Uterus (tissue), 4 donors: ENCODE measurements around the gene ZNF48. TPM values are rescaled to one million over a fixed set of nuclear protein-coding genes. Genes with fewer than 3 reads are reported as not detected.
A peak's percentile ranks its signal among the peaks of the same experiment; 100 is the strongest.

Experiments
- DNase-seq, 2 donors: peaks; one replicate each; pipeline ENCODE4 v3.0.0-alpha.2; 2019 to 2020
- H3K27ac ChIP-seq, 2 donors: fragments of 200-600 bp; sonication (generic); 1 replicate in 1 of 2; 2 replicates in 1 of 2; pipeline ENCODE4 v1.5.1; 2016 to 2018
- H3K27me3 ChIP-seq, 2 donors: fragments of 200-600 bp; sonication (generic); one replicate each; pipeline ENCODE4 v1.5.1; 2018 to 2019; ENCODE audit warnings: control low read depth in 1 of 2
- H3K36me3 ChIP-seq, 2 donors: fragments of 200-600 bp; sonication (generic); one replicate each; pipeline ENCODE4 v1.5.1; 2019; ENCODE audit warnings: control low read depth in 1 of 2
- H3K4me1 ChIP-seq, 2 donors: fragments of 200-600 bp; sonication (generic); one replicate each; pipeline ENCODE4 v1.5.1; 2018 to 2019; ENCODE audit warnings: control low read depth in 1 of 2
- H3K4me3 ChIP-seq, 2 donors: fragments of 200-600 bp; sonication (generic); 1 replicate in 1 of 2; 2 replicates in 1 of 2; pipeline ENCODE4 v1.5.1; 2018 to 2019; ENCODE audit warnings: mild to moderate bottlenecking in 1 of 2
- H3K9me3 ChIP-seq, 2 donors: fragments of 200-600 bp; sonication (generic); one replicate each; pipeline ENCODE4 v1.5.1; 2019; ENCODE audit warnings: control low read depth in 1 of 2
- POLR2A ChIP-seq, 2 donors: fragments of 450-650 bp; IDR thresholded peaks; one replicate each; pipeline ENCODE4 v1.6.1; 2016; ENCODE audit warnings: antibody characterized with exemption in 2 of 2, mild to moderate bottlenecking in 1 of 2, moderate library complexity in 1 of 2
- intact Hi-C: fragments of 100-400 bp; cut with DNase I; formaldehyde crosslinking; loops from one replicate; pipeline ENCODE4 v1.15.1; 2023; ENCODE audit warnings: low total_unique reads
- total RNA-seq, 4 donors: library from RNA; depleted of rRNA in 3 of 4; stranded (reverse); fragments of >200 nt in 3 of 4; gene quantifications; one replicate each; pipeline versions ENCODE4 v1.1.0 to v1.2.4, GENCODE V29; 2014 to 2023
- TF ChIP-seq, protein P1 (sequence below), 4 experiments: fragments of 200-600 bp in 2 of 4; fragments of 450-650 bp in 2 of 4; sonication (generic) in 2 of 4; IDR thresholded peaks; one replicate each; pipeline ENCODE4 v1.5.1; 2016 to 2019; ENCODE audit warnings: antibody characterized with exemption in 4 of 4, mild to moderate bottlenecking in 2 of 4, moderate library complexity in 1 of 4
- donor health status: DM: yes; HTN: yes; CAD: no.

Gene ZNF48
- total RNA-seq, 4 donors from 2014 or later = 2.6 to 21.0 (median 12.7) TPM

DNA sequence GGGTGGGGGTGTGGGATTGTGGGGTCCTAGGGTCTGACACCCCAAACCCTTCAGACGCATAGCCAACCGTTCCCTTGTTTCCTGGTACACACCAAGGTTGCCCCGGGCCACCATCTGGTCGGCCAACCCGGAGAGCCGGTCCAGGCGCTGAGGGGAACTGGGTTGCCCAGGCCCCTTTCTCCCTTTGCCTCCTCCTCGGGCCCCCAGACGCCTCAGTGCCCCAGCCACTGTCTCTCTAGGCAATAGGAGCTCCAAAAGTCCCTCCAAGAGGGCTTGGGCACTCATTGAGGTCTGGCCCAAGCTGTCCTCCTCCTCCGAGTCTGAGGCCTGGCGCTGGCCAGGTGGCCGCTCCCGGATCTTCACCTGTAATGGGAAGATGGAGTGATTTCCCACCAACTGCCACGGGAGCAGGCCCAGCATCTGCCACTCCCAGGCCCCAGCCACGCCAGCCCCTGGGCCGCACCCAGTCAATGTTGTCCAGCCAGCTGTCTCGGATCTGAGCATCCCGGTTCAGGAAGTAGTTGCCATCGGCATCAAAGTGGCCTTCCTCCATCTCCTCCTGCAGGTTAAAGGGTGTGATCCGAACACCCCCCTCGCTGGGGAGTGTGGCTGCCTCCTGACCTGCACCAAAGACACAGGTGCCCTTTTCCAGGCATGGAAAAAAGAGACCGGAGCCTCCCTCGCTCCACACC lies 41.6 kb upstream of the ZNF48 start:
- peaks cover 18 to 27% of the 10 kb centered on the region in 2 donors for H3K4me1 ChIP-seq
- H3K27me3 ChIP-seq = no peaks in the 10 kb centered on the region
- H3K4me3 ChIP-seq = no peak overlapping the region
- no peak for DNase-seq
- H3K27ac ChIP-seq = peak overlapping the region; percentile 94 to 95
- no peaks in the 10 kb centered on the region for H3K9me3 ChIP-seq
- no peaks in the 10 kb centered on the region for H3K36me3 ChIP-seq
- no peak for TF ChIP-seq POLR2A (IDR thresholded peaks at IDR 0.05)
- intact Hi-C loops = no loop called here

DNA sequence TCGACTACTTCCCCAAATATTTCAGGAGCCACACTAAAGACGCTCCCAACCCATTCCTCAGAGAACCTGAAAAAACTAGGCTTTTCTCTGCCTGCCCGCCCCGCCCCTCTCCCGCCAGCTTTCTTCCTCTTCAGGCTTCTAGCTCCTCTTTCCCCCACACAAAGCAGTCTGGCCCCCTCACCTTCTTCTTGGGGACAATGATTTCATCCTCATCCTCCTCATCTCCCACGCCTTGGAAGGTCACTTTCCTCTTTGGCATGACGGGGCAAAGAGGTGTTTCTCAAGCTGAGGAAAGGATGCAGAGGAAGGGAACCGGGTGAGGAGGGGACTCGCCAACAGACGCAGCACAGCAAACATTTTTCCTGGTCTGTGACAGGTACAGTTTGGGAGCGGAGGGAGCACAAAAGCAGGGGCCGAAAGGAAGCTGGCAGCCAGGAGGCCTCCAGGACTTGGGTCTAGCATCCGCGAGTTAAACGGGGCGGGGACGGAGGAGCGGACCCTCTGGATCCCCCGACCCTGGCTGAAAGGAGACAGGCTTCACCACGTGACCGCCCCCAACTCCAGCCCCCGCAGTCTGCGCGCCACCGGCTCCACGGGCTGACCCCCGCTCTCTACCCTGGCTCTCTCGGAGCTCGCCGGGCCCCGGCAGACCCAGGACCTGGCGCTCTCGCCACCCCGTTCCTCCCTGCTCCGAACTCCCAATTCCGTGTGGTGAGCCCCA lies 40.6 kb upstream of the ZNF48 start:
- Histone ChIP-seq H3K27ac (peak overlapping the region; percentile 94 to 95), H3K27me3 (no peaks in the 10 kb centered on the region), H3K9me3 (no peaks in the 10 kb centered on the region), H3K4me3 (peak overlapping the region; percentile 94 to 97), H3K4me1 (peaks cover 18 to 27% of the 10 kb centered on the region in 2 donors), H3K36me3 (no peaks in the 10 kb centered on the region)
- intact Hi-C loops = no loop called here
- no peak for DNase-seq
- TF ChIP-seq, protein P1, sequence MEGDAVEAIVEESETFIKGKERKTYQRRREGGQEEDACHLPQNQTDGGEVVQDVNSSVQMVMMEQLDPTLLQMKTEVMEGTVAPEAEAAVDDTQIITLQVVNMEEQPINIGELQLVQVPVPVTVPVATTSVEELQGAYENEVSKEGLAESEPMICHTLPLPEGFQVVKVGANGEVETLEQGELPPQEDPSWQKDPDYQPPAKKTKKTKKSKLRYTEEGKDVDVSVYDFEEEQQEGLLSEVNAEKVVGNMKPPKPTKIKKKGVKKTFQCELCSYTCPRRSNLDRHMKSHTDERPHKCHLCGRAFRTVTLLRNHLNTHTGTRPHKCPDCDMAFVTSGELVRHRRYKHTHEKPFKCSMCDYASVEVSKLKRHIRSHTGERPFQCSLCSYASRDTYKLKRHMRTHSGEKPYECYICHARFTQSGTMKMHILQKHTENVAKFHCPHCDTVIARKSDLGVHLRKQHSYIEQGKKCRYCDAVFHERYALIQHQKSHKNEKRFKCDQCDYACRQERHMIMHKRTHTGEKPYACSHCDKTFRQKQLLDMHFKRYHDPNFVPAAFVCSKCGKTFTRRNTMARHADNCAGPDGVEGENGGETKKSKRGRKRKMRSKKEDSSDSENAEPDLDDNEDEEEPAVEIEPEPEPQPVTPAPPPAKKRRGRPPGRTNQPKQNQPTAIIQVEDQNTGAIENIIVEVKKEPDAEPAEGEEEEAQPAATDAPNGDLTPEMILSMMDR (IDR thresholded peaks at IDR 0.05) = no peak
- no peak for TF ChIP-seq POLR2A (IDR thresholded peaks at IDR 0.05)

DNA sequence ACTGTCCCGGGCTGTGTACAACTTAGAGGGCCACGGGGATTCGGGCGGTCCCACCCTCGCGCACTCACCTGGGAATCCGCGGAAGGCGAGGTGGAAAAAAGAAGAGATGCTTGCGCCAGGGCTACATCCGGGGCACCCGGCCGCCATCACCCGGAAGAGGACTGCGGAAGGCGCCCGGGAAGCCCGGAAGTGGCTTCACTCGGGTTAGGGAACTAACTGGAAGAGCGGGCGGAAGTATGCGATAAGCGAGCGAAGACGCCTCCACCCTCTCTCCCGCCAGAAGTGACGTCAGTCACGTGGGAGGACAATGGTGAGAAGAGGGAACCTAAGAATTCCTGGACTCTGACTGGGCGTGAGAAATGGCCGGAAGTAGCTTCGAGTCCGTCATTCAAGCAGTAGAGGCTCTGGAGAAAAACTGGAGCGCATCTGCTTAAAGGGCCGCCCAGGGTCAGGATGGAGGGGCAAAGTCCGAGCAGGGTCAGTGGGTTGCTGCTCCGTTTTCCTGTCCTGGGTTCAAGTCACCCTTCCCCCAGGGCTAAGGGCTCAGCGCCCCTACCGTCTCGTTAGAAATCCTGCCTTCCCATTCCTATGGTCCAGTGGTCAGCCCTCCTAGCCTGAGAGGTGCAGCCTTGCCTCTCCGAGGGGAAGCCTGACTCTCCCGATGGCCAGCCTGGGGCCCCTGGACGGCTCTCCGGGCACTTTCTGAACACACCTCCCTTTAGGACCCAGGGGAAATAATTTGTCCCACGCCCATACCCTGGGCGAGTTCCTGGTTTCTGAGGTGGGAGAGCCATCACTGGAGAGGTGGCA lies 39.9 kb upstream of the ZNF48 start, which contains the start of gene CD2BP2:
Gene CD2BP2, minus strand, starts transcription at position 165 of the 810 bp plus-strand sequence. CDS start 627 bp downstream, outside the sequence.
- H3K27ac ChIP-seq = peak within 1 kb of the TSS; percentile 94 to 95
- H3K4me1 ChIP-seq = peaks cover 18 to 27% of the 10 kb centered on the region in 2 donors
- no peaks in the 10 kb centered on the region for H3K36me3 ChIP-seq
- TF ChIP-seq POLR2A (IDR thresholded peaks at IDR 0.05) = peak; percentile 44 to 51
- TF ChIP-seq, protein P1 (IDR thresholded peaks at IDR 0.05) = peak in 1 of 4 experiments; percentile 1
- intact Hi-C loops = no loop called here
- H3K27me3 ChIP-seq = no peaks in the 10 kb centered on the region
- H3K4me3 ChIP-seq = peak within 1 kb of the TSS; percentile 94 to 97
- DNase-seq = peak; percentile 99
- no peaks in the 10 kb centered on the region for H3K9me3 ChIP-seq

DNA sequence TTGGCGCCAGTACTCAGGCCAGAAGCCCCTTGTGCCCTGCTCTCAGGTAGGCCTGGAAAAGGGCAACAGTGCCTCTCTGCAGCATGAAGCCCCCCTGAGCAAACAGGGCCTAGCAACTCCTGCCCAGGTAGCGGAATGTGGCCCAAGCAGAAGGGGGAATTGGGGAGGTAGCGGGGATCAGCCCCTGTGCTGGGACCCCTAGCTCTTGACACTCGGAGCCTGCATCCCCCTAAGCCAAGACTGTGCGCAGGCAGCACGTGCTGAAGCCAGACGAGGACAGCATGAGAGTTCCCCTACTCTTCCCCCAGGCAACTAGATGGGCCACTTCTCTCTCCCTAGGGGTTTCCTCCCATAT lies 39.3 kb upstream of the ZNF48 start:
- intact Hi-C loops = no loop called here
- H3K36me3 ChIP-seq = no peaks in the 10 kb centered on the region

More for the DNA sequence above, 39.3 kb upstream of the ZNF48 start:
- DNase-seq = no peak
- TF ChIP-seq POLR2A (IDR thresholded peaks at IDR 0.05) = no peak
- TF ChIP-seq, protein P1 (IDR thresholded peaks at IDR 0.05) = no peak
- Histone ChIP-seq H3K9me3 (no peaks in the 10 kb centered on the region), H3K27ac (peak overlapping the region; percentile 94 to 95), H3K4me1 (peaks cover 18 to 27% of the 10 kb centered on the region in 2 donors), H3K27me3 (no peaks in the 10 kb centered on the region), H3K4me3 (peak overlapping the region; percentile 94 to 97)
